GM23338 (cell line): ENCODE results near the gene PUM2.

Source experiments
- CREB1 ChIP-seq: fragments of 250-450 bp; sonication (Bioruptor Pico); IDR thresholded peaks from 2 replicates; pipeline ENCODE4 v1.5.0; 2020; ENCODE audit warnings: low read depth, mild to moderate bottlenecking, moderate library complexity
- EZH2 ChIP-seq: fragments of 200-600 bp; sonication (generic); IDR thresholded peaks from one replicate; pipeline ENCODE4 v1.8.0; 2017; ENCODE audit warnings: antibody characterized with exemption, mild to moderate bottlenecking, low read depth; ENCODE audit not compliant: unreplicated experiment
- EZH2phosphoT487 ChIP-seq: fragments of 200-600 bp; sonication (generic); IDR thresholded peaks from one replicate; pipeline ENCODE4 v1.8.1; 2018; ENCODE audit warnings: antibody characterized with exemption; ENCODE audit not compliant: unreplicated experiment
- JUNB ChIP-seq: IDR thresholded peaks from one replicate; pipeline ENCODE4 v1.6.1; 2016; ENCODE audit warnings: antibody characterized with exemption; ENCODE audit not compliant: unreplicated experiment
- NANOG ChIP-seq: IDR thresholded peaks from 2 replicates; pipeline ENCODE4 v1.6.1; 2016; ENCODE audit warnings: antibody characterized with exemption, borderline replicate concordance
- POLR2AphosphoS5 ChIP-seq: IDR thresholded peaks from 2 replicates; pipeline ENCODE4 v1.6.1; 2016; ENCODE audit warnings: antibody characterized with exemption, low read depth
- STAT1 ChIP-seq: IDR thresholded peaks from one replicate; pipeline ENCODE4 v1.6.1; 2016; ENCODE audit warnings: antibody characterized with exemption; ENCODE audit not compliant: unreplicated experiment
- ZNF114 ChIP-seq: fragments of 250-450 bp; sonication (Bioruptor Pico); IDR thresholded peaks from 2 replicates; pipeline ENCODE4 v1.5.0; 2020; ENCODE audit warnings: mild to moderate bottlenecking, moderate library complexity
- TF ChIP-seq, protein P1 (sequence below), 2 experiments: fragments of 200-600 bp in 1 of 2; sonication (generic) in 1 of 2; conservative IDR thresholded peaks; 2 replicates each; pipeline versions ENCODE4 v1.5.1 to v1.6.1; 2016 to 2017; ENCODE audit warnings: antibody characterized with exemption in 2 of 2, low read depth in 2 of 2, mild to moderate bottlenecking in 2 of 2, moderate library complexity in 1 of 2
- TF ChIP-seq, protein P2 (sequence below): IDR thresholded peaks from one replicate; pipeline ENCODE4 v1.6.1; 2018; ENCODE audit warnings: antibody characterized with exemption; ENCODE audit not compliant: unreplicated experiment
- TF ChIP-seq, protein P3 (sequence below): IDR thresholded peaks from 2 replicates; pipeline ENCODE4 v1.6.1; 2016; ENCODE audit warnings: antibody characterized with exemption
- TF ChIP-seq, protein P4 (sequence below): fragments of 250-450 bp; sonication (Bioruptor Pico); IDR thresholded peaks from 2 replicates; pipeline ENCODE4 v1.5.0; 2020; ENCODE audit warnings: mild to moderate bottlenecking, moderate library complexity

DNA sequence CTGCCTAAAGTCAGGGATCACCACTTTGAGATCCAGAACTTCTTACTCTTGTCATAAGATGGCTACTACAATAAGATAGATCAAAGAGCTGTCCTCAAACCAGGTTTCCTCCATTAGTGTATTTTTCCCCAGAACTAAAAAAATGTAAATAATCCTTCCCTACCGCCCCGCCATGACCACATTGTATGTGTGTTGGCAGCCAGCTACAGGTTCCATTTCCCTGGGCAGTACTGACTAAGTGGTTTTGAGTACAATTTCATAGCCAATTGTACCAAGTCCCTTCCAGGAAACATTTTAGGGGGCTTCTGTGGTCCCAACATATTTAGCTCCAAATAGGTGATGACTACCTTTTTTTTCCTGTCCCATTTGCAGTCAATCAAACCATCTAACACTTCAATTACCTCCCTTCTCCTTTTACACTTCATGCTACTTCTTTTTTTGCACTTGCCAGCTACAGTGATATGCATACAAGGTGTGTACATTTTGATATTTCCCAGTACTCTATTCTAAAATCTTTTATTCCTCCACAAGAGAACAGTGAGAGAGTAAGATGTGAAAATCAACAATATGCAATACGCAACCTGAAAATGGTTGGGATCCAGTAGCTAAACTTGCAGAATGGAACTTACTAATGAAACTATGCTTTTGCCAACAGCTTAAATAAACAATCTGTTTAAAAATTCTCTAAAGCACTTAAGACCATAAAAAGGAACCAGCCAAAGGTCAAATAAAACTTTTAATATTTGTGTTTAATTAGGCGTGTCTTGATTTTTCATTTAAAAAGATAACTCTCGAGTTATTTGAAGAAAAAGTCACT lies 3.9 kb downstream of the PUM2 start:
- TF ChIP-seq, protein P1, sequence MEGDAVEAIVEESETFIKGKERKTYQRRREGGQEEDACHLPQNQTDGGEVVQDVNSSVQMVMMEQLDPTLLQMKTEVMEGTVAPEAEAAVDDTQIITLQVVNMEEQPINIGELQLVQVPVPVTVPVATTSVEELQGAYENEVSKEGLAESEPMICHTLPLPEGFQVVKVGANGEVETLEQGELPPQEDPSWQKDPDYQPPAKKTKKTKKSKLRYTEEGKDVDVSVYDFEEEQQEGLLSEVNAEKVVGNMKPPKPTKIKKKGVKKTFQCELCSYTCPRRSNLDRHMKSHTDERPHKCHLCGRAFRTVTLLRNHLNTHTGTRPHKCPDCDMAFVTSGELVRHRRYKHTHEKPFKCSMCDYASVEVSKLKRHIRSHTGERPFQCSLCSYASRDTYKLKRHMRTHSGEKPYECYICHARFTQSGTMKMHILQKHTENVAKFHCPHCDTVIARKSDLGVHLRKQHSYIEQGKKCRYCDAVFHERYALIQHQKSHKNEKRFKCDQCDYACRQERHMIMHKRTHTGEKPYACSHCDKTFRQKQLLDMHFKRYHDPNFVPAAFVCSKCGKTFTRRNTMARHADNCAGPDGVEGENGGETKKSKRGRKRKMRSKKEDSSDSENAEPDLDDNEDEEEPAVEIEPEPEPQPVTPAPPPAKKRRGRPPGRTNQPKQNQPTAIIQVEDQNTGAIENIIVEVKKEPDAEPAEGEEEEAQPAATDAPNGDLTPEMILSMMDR (conservative IDR thresholded peaks at IDR 0.05; ENCODE audit: low read depth in 2 of 2), result no peak
- TF ChIP-seq CREB1 (CRISPR knock-in tag), result no peak
- TF ChIP-seq EZH2phosphoT487, result no peak
- TF ChIP-seq, protein P2, sequence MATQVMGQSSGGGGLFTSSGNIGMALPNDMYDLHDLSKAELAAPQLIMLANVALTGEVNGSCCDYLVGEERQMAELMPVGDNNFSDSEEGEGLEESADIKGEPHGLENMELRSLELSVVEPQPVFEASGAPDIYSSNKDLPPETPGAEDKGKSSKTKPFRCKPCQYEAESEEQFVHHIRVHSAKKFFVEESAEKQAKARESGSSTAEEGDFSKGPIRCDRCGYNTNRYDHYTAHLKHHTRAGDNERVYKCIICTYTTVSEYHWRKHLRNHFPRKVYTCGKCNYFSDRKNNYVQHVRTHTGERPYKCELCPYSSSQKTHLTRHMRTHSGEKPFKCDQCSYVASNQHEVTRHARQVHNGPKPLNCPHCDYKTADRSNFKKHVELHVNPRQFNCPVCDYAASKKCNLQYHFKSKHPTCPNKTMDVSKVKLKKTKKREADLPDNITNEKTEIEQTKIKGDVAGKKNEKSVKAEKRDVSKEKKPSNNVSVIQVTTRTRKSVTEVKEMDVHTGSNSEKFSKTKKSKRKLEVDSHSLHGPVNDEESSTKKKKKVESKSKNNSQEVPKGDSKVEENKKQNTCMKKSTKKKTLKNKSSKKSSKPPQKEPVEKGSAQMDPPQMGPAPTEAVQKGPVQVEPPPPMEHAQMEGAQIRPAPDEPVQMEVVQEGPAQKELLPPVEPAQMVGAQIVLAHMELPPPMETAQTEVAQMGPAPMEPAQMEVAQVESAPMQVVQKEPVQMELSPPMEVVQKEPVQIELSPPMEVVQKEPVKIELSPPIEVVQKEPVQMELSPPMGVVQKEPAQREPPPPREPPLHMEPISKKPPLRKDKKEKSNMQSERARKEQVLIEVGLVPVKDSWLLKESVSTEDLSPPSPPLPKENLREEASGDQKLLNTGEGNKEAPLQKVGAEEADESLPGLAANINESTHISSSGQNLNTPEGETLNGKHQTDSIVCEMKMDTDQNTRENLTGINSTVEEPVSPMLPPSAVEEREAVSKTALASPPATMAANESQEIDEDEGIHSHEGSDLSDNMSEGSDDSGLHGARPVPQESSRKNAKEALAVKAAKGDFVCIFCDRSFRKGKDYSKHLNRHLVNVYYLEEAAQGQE, result no peak
- TF ChIP-seq EZH2, result no peak
- TF ChIP-seq JUNB, result no peak
- no peak for TF ChIP-seq POLR2AphosphoS5
- TF ChIP-seq, protein P3, sequence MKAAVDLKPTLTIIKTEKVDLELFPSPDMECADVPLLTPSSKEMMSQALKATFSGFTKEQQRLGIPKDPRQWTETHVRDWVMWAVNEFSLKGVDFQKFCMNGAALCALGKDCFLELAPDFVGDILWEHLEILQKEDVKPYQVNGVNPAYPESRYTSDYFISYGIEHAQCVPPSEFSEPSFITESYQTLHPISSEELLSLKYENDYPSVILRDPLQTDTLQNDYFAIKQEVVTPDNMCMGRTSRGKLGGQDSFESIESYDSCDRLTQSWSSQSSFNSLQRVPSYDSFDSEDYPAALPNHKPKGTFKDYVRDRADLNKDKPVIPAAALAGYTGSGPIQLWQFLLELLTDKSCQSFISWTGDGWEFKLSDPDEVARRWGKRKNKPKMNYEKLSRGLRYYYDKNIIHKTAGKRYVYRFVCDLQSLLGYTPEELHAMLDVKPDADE, result no peak
- TF ChIP-seq STAT1, result no peak
- TF ChIP-seq, protein P4, sequence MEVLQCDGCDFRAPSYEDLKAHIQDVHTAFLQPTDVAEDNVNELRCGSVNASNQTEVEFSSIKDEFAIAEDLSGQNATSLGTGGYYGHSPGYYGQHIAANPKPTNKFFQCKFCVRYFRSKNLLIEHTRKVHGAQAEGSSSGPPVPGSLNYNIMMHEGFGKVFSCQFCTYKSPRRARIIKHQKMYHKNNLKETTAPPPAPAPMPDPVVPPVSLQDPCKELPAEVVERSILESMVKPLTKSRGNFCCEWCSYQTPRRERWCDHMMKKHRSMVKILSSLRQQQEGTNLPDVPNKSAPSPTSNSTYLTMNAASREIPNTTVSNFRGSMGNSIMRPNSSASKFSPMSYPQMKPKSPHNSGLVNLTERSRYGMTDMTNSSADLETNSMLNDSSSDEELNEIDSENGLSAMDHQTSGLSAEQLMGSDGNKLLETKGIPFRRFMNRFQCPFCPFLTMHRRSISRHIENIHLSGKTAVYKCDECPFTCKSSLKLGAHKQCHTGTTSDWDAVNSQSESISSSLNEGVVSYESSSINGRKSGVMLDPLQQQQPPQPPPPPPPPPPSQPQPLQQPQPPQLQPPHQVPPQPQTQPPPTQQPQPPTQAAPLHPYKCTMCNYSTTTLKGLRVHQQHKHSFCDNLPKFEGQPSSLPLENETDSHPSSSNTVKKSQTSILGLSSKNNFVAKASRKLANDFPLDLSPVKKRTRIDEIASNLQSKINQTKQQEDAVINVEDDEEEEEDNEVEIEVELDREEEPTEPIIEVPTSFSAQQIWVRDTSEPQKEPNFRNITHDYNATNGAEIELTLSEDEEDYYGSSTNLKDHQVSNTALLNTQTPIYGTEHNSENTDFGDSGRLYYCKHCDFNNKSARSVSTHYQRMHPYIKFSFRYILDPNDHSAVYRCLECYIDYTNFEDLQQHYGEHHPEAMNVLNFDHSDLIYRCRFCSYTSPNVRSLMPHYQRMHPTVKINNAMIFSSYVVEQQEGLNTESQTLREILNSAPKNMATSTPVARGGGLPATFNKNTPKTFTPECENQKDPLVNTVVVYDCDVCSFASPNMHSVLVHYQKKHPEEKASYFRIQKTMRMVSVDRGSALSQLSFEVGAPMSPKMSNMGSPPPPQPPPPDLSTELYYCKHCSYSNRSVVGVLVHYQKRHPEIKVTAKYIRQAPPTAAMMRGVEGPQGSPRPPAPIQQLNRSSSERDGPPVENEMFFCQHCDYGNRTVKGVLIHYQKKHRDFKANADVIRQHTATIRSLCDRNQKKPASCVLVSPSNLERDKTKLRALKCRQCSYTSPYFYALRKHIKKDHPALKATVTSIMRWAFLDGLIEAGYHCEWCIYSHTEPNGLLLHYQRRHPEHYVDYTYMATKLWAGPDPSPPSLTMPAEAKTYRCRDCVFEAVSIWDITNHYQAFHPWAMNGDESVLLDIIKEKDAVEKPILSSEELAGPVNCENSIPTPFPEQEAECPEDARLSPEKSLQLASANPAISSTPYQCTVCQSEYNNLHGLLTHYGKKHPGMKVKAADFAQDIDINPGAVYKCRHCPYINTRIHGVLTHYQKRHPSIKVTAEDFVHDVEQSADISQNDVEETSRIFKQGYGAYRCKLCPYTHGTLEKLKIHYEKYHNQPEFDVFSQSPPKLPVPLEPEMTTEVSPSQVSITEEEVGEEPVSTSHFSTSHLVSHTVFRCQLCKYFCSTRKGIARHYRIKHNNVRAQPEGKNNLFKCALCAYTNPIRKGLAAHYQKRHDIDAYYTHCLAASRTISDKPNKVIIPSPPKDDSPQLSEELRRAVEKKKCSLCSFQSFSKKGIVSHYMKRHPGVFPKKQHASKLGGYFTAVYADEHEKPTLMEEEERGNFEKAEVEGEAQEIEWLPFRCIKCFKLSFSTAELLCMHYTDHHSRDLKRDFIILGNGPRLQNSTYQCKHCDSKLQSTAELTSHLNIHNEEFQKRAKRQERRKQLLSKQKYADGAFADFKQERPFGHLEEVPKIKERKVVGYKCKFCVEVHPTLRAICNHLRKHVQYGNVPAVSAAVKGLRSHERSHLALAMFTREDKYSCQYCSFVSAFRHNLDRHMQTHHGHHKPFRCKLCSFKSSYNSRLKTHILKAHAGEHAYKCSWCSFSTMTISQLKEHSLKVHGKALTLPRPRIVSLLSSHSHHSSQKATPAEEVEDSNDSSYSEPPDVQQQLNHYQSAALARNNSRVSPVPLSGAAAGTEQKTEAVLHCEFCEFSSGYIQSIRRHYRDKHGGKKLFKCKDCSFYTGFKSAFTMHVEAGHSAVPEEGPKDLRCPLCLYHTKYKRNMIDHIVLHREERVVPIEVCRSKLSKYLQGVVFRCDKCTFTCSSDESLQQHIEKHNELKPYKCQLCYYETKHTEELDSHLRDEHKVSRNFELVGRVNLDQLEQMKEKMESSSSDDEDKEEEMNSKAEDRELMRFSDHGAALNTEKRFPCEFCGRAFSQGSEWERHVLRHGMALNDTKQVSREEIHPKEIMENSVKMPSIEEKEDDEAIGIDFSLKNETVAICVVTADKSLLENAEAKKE (CRISPR knock-in tag), result no peak
- TF ChIP-seq NANOG, result no peak
- no peak for TF ChIP-seq ZNF114 (CRISPR knock-in tag)
